Measurements from ENCODE around the gene SMYD5.

Gene SMYD5

GRCh38 chr2:73232403-73233153, 18.5 kb downstream of the SMYD5 start:
- DNase-seq (ENCODE audit: low read depth) = no peak
- H3K4me3 ChIP-seq (ENCODE audit: control insufficient read depth, low read depth, low read length) = peak overlapping the region; percentile 95
- TF ChIP-seq CTCF (IDR thresholded peaks at IDR 0.05; ENCODE audit: control insufficient read depth, insufficient read depth, low read depth, low read length, missing control alignments) = no peak

- peak; percentile 98 for DNase-seq (ENCODE audit: low read depth)
- H3K4me3 ChIP-seq (ENCODE audit: control insufficient read depth, low read depth, low read length) = peak within 1 kb of the TSS; percentile 95
- TF ChIP-seq CTCF (IDR thresholded peaks at IDR 0.05; ENCODE audit: control insufficient read depth, insufficient read depth, low read depth, low read length, missing control alignments) = no peak
Measured at GRCh38 chr2:73233154-73233931, 19.3 kb downstream of the SMYD5 start, which contains the start of gene PRADC1. Gene PRADC1, minus strand, starts transcription at chr2:73233239. Its CDS starts 79 bp downstream, at chr2:73233160.

GRCh38 chr2:73233932-73234832, 20.1 kb downstream of the SMYD5 start, which contains the start of gene CCT7:
Gene CCT7, plus strand, starts transcription at chr2:73234308. Its CDS starts 71 bp downstream, at chr2:73234379.
- H3K4me3 ChIP-seq (ENCODE audit: control insufficient read depth, low read depth, low read length) = peak within 1 kb of the TSS; percentile 83
- no peak for TF ChIP-seq CTCF (IDR thresholded peaks at IDR 0.05; ENCODE audit: control insufficient read depth, insufficient read depth, low read depth, low read length, missing control alignments)
- peak; percentile 61 for DNase-seq (ENCODE audit: low read depth)

- no peak for TF ChIP-seq CTCF (IDR thresholded peaks at IDR 0.05; ENCODE audit: control insufficient read depth, insufficient read depth, low read depth, low read length, missing control alignments)
- peak overlapping the region; percentile 83 for H3K4me3 ChIP-seq (ENCODE audit: control insufficient read depth, low read depth, low read length)
- no peak for DNase-seq (ENCODE audit: low read depth)
Measured at GRCh38 chr2:73235315-73236028, 21.4 kb downstream of the SMYD5 start.

- no peak for DNase-seq (ENCODE audit: low read depth)
- no peak for TF ChIP-seq CTCF (IDR thresholded peaks at IDR 0.05; ENCODE audit: control insufficient read depth, insufficient read depth, low read depth, low read length, missing control alignments)
- H3K4me3 ChIP-seq (ENCODE audit: control insufficient read depth, low read depth, low read length) = no peak overlapping the region
Measured at GRCh38 chr2:73237168-73237567, 23.1 kb downstream of the SMYD5 start.

Data from AG09309 (cell line).